HG03354 (cell line): ENCODE data around the gene TRPT1.

Experiments used
- ATAC-seq: cut with Tn5 transposase; IDR thresholded peaks from one replicate; pipeline ENCODE4 v1.9.1; 2021; ENCODE audit warnings: mild to moderate bottlenecking; ENCODE audit not compliant: unreplicated experiment, poor library complexity, severe bottlenecking

TRPT1 gene

DNA sequence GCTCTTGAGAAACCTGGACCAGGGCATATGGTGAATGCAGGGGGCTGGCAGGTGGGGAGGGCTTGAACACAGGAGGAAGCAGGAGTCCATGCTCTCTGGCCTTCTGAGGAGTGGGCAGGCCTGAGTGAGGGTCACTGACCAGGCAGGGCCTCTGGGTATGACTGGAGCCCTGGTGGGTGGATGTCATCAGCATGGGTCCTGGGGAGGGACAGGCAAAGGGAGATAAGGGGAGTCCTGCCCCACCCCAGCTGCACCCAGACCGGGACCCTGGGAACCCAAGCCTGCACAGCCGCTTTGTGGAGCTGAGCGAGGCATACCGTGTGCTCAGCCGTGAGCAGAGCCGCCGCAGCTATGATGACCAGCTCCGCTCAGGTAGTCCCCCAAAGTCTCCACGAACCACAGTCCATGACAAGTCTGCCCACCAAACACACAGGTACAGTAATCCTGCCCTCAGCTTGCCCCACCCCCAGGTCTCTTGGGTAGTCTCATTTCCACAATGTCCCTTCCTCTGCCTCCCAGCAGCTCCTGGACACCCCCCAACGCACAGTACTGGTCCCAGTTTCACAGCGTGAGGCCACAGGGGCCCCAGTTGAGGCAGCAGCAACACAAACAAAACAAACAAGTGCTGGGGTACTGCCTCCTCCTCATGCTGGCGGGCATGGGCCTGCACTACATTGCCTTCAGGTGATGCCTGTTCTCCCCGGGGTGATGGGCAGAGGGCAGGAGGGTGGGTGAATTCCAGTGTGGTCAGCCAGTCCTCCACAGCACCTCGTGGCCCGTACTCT, 6.4 kb upstream of the TRPT1 start:
- ATAC-seq: no peak

DNA sequence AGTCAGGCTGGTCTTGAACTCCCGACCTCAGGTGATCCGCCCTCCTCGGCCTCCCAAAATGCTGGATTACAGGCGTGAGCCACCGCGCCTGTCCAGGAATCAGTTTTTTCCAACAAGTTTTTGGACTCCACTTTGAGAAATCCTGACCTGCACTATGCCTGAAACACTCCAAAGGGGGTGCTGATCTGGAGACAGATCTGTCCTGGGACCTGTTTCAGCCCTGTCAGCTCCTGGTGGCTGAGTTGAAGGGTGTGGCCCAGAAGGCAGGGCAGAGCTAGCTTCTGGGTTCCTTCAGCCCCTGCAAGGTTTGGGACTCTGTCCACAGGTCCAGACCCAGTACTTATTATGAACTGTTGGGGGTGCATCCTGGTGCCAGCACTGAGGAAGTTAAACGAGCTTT, 5.6 kb upstream of the TRPT1 start:
- no peak for ATAC-seq

DNA sequence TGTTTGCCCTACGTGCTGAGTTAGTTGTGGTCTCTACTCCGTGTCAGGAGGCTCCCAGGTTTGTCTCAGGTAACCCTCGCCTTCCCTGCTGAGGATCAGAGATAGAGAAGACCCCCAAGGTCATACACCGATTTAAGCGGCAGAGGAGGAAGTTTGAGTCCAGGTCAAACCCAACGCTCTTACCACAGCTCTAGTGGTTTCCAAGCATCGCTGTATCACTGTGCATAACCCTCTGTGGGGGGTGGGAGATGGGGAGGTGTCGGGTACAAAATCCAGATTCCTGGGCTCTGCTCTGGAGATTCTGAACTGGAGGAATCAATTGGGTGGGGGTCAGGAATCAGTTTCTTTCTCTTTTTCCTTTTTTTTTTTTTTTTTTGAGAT, 5.0 kb upstream of the TRPT1 start:
- ATAC-seq: no peak

DNA sequence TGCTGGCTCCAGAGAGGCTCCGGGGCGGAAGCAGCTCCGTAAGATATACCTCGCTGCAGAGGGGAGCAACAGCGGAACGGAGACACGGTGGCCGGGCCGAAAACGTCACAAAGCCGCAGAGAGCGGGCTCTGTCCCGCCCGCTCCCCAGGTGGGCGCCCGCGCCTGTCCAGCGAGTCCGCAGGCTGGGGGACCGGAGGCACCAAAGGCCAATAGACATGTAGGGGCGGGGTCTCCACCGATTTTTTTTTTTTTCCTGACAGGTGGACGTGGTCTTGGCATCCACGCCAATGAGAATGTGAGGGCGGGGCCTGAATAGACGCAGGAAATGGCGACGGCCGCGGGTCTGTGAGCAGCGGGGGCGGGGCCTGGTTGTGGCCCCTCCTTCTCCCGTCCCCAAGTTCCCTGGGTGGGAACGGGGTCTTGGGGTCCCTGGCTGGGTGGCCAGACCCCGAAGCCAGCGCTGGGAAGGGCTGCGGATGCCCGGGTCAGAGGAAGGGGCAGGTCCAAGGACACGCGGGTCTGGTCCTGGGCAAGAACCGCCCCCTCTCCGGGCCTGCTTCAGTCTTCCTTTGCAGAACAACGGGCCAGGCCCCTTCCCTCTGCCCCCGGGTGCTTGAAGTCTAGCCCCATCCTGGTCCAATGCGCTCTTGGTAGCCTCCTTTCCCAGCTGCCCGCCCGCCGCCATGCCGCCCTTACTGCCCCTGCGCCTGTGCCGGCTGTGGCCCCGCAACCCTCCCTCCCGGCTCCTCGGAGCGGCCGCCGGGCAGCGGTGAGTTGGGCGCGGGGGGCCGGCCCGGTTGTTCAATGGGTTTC, 4.4 kb upstream of the TRPT1 start, which contains the start of gene DNAJC4:
Gene DNAJC4, plus strand, starts transcription at position 378 of the 814 bp plus-strand sequence. Its CDS starts 307 bp downstream, at position 685.
- ATAC-seq: peak; percentile 53

GRCh38 chr11:64229744-64230170, 3.8 kb upstream of the TRPT1 start:
- no peak for ATAC-seq

GRCh38 chr11:64229090-64229743, 3.2 kb upstream of the TRPT1 start:
- ATAC-seq: no peak

DNA sequence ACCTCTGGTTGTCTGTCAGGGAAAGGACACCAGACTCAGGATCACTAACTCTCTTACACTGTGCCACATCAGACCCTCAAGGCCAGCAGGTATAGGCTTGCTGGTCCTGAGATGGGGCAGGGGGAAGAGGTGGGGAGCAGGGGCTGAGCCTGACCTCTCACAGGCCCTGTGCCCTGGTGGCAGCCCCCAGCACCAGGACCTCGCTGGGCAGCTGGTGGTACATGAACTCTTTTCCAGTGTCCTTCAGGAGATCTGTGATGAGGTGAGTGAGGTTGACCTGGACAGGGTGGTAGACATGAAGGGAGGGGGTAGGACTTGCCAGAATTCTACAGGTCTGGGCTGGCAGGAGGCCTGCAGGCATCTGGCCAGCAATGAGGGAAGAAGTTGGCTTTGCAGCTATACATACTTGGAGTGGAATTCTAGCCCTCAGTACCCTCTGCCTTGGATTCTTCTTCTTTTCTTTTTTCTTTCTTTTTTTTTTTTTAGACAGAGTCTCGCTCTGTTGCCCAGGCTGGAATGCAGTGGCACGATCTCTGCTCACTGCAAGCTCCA, 1.5 kb upstream of the TRPT1 start:
- ATAC-seq: no peak

DNA sequence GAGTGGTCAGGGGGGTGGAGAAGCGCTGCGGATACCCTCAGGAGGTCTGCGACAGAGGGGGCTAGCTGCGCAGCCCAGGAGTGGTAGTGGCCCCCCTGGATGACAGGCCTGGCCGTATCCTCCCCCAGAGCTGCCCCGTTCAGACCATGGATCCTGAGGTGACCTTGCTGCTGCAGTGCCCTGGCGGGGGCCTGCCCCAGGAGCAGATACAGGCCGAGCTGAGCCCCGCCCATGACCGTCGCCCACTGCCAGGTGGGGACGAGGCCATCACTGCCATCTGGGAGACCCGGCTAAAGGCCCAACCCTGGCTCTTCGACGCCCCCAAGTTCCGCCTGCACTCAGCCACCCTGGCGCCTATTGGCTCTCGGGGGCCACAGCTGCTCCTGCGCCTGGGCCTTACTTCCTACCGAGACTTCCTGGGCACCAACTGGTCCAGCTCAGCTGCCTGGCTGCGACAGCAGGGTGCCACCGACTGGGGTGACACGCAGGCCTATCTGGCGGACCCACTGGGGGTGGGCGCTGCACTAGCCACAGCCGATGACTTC, 593 bp upstream of the TRPT1 start:
- peak; percentile 20 for ATAC-seq

DNA sequence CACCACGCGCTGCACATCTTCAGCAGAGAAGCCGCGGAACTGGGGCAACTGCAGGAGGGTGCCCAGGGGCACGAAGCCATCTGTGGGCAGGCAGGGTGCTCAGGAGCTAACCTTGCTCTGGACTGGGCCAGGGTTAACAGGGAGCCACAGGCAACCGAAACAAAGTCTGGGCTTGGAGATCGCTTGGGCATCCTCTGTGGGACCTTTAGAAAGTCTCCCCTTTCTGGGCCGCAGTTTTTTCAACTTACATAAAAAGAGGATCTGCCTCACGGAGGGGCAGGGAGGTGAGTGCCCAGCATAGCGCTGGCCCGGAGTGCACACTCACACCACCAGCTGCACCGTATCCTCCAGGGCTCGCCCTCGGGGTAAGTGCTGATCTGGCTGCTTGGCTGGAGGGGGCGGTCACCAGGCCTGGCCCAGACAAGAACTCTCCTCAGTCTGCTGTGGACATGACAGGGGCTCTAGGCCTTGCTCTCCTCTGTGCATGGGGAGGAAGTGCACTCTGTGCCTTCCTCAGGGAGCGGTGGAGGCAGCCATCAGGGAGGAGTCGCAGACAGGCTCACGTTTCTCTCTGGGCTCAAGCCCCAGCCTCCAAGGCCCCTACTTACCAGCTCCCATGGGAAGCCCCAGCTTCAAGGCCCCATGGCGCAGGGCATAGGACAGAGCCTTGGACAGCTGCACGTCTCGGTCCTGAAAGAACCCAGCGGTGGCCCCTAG, 937 bp downstream of the TRPT1 start:
- no peak for ATAC-seq

GRCh38 chr11:64224151-64224890, 1.7 kb downstream of the TRPT1 start:
- ATAC-seq: no peak

DNA sequence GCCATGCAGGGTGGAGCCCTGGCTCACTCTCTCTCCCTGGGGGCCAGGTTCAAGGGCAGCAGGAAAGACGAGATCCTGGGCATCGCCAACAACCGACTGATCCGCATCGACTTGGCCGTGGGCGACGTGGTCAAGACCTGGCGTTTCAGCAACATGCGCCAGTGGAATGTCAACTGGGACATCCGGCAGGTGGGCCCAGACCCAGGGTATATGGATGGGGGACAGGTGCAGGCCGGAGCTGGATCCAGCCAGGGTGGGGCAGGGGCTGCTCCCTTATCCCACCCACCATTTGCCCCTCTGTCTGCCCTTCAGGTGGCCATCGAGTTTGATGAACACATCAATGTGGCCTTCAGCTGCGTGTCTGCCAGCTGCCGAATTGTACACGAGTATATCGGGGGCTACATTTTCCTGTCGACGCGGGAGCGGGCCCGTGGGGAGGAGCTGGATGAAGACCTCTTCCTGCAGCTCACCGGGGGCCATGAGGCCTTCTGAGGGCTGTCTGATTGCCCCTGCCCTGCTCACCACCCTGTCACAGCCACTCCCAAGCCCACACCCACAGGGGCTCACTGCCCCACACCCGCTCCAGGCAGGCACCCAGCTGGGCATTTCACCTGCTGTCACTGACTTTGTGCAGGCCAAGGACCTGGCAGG, 2.9 kb downstream of the TRPT1 start:
- no peak for ATAC-seq

DNA sequence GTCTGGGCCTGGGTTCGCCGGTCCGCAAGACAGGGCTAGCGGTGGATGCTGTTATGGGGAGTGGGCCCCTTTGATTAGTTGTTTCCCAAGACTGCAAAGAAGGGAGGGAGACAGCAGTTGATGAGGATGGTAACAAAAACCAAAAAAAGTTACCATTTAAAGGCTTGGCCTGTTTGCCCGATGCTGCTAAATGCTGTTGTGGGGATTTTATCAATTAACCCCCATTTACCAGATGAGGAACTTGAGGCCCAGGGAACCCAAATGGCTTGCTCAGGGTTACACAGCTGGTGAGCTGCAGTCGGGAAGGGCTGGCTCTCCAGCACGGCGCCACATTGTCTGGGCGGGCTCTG, 3.4 kb downstream of the TRPT1 start:
- ATAC-seq: no peak

GRCh38 chr11:64220798-64221197, 5.2 kb downstream of the TRPT1 start:
- ATAC-seq: no peak

- ATAC-seq: no peak
Measured at GRCh38 chr11:64220271-64220670, 5.7 kb downstream of the TRPT1 start.

GRCh38 chr11:64219755-64220154, 6.2 kb downstream of the TRPT1 start:
- no peak for ATAC-seq

- ATAC-seq: no peak
Measured at GRCh38 chr11:64219354-64219684, 6.7 kb downstream of the TRPT1 start.

DNA sequence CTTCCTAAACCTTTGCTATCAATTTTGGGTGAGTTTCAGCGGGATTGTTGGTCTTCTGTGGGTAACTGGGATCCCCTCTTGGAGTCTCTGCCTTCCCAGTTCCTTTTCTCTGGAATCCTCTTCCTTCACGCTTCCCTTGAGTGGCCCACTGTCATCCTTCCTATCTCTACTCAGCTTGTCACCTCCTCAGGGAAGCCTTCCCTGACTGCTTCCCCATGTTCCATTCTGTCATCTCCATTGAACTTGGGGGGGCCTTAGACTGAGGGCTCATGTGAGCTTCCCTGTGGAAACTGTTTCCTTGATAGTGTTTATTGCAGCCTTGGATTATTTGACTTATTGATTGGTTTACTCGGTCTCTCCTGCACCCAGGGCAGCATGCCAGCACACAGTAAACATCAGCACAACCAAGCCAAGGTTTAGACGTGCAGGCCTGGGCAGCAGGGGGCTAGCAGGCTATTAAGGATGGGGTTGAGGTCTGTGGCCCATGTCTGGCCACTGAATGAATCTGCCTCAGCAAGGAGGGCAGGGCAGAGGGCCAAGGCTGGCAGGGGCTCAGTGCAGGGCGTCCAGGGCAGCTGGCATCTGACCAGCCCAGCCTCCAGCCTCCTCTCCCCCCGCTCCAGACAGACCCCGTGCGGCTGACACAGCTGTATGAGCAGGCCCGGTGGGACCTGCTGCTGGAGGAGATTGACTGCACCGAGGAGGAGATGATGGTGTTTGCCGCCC, 7.2 kb downstream of the TRPT1 start:
- ATAC-seq: no peak

DNA sequence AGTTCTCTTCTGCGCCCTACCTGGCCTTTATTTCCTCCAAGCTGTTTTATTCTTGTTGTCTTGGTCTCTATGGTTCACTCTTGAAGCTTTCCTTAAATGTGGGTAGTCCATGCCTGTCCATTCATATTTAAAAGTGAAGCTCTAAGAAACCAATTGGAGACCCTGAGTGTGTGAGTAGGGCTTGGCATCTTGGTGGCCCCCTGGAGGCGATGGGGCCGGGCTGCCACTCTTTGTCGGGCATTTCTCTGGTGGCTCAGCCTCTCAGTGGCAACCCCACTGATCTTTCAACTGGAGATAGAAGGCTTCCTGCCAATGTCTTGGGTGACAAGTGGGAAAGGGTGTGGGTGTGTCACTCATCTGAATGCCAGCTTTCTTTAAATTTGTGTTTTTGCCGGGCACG, 9.1 kb downstream of the TRPT1 start:
- no peak for ATAC-seq
